DMS153 treated with DMSO at 0.1 percent for 48 hours (cell line): ENCODE data around the gene IMMP2L.
"Not testable (repeated sequence)": the region's sequence is repeated elsewhere in the genome, so short reads cannot be mapped to it uniquely, and the experiment has no call there.

Experiments used
- DNase-seq: peaks from one replicate; lab custom pipeline; 2025; ENCODE audit not compliant: unreplicated experiment; lab: John Stamatoyannopoulos, UW

The IMMP2L gene

GRCh38 chr7:111083413-111083812 is 478.9 kb downstream of the IMMP2L start:
- DNase-seq = no peak

- DNase-seq = no peak
These were observed 479.9 kb downstream of the IMMP2L start for GRCh38 chr7:111082351-111082750.

DNA sequence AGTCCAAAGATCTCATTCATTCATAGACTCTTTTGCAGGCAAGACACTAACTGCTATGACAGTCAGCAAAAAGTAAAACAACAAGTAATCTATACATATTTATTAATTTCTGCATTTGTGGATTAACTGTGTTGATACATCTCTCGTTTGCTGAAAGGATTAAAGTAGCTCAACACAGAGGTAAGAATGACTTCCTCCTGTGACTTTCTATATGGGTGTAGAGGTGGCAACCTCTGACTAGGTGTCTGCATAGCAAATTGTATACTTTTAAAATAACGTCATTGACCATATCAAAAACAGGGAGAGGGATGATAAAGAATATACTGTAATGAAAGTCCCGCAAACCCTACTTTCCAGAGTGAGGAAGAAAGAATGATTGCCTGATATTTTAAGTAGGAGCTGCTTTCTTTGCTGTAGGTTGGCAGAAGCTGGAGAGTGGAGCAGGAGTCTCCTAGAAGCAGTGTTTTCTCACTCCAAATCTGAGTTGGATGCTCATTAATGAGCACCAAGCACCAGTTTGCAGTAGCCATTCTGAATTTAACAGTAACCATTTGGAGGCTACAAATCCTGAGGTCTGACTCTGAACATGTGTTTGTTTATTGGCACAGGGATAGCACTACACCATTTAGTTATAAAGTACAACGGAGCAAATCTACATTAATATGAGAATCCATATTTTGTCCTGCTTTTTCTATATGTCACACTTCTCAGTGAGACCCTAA is 480.6 kb downstream of the IMMP2L start:
- no peak for DNase-seq

GRCh38 chr7:111080495-111081105 is 481.7 kb downstream of the IMMP2L start:
- no peak for DNase-seq

GRCh38 chr7:111077001-111077400 is 485.3 kb downstream of the IMMP2L start:
- no peak for DNase-seq

- DNase-seq = no peak
These were observed 486.1 kb downstream of the IMMP2L start for GRCh38 chr7:111076205-111076604.

GRCh38 chr7:111075498-111075897 is 486.8 kb downstream of the IMMP2L start:
- no peak for DNase-seq

DNA sequence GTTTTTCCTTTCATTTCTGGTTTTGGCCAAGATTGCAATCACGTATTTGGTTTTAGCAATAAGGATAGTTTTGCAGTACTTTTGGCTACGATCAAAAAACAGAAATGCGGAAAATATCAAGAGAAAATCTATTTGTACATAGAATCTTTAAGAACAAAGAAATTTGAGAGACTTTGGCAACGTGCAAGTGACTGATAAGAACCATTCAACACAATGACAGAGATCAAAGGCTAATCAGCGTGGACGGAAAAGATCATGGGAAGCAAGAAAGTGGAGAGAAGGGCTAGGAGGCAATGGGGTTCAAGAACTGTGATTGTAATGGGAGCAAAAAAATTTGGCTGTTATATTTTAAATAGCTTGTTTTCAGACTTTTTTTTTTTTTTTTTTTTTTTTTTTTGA is 487.5 kb downstream of the IMMP2L start:
- DNase-seq = no peak

DNA sequence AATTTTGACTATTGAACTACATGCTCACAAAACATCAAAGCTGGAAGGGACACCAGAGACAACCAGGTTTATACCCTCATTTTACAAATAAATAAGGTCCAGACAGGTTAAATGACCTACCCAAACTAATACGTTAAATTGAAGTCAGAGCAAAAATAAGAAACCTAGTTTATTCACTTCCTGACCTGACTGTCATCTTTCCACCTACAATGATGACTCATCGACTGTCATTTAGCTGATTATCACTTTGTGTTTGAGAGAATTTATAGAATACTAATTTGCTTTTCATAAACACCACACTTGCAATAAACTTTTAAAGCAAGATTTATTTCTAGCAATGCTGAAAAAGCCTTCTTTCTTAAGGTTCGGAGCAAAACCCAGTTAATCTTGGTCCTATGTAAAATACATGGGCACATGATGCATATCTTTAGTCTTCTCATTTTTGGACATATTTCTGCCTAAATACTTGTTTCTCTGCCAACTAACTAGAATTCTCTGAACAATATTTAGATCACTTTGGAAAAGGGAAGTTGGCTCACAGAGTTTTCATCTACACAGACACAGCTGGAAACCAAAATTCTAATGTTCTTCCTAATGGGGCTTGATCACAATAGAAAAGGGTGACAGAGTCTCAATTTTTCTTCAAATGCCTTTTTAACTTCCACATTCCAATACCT is 488.1 kb downstream of the IMMP2L start:
- no peak for DNase-seq

GRCh38 chr7:111072658-111073057 is 489.6 kb downstream of the IMMP2L start:
- DNase-seq = not testable (repeated sequence)

DNA sequence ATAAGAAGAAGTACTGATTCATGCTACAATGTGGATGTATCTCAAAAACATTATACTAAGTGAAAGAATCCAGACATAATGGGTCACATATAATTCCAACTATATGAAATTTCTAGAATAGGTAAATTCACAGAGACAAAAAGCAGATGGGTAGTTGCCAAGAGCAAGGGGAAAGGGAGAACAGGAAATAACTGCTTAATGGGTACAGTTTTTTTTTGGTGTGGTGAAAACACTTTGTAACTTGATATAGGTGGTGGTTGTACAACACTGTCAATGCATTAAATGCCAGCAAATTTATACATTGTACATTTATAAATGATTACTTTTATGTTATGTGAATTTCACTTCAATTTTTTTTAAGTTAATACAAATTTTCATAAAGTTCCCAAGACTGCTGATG is 490.7 kb downstream of the IMMP2L start:
- DNase-seq = no peak

- DNase-seq = no peak
These were observed 493.7 kb downstream of the IMMP2L start for GRCh38 chr7:111068618-111069017.

- no peak for DNase-seq
These were observed 494.6 kb downstream of the IMMP2L start for GRCh38 chr7:111067682-111068081.

DNA sequence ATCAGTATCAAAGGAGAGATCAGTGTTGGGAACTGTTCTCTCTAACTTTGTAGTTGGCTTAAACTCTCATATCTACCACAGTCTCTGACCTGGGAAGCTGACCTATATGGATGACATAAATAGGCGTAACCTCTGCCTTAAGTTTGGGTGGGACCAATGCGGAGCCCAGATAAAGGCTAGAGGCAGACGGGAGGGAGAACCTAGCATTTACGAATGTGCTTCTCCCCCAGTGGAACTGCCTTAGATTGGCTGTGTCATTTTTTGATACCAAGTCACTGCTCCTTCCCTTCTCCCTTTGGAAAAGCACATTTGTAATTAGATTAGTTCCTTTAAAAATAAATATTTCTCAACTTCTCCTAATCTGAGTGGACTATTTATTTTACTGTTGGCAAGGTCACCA is 495.0 kb downstream of the IMMP2L start:
- DNase-seq = no peak

- no peak for DNase-seq
These were observed 499.1 kb downstream of the IMMP2L start for GRCh38 chr7:111063166-111063565.

- DNase-seq = no peak
These were observed 502.5 kb downstream of the IMMP2L start for GRCh38 chr7:111059833-111060232.

GRCh38 chr7:111057066-111057465 is 505.2 kb downstream of the IMMP2L start:
- DNase-seq = no peak

- DNase-seq = no peak
These were observed 505.9 kb downstream of the IMMP2L start for GRCh38 chr7:111056371-111056770.

DNA sequence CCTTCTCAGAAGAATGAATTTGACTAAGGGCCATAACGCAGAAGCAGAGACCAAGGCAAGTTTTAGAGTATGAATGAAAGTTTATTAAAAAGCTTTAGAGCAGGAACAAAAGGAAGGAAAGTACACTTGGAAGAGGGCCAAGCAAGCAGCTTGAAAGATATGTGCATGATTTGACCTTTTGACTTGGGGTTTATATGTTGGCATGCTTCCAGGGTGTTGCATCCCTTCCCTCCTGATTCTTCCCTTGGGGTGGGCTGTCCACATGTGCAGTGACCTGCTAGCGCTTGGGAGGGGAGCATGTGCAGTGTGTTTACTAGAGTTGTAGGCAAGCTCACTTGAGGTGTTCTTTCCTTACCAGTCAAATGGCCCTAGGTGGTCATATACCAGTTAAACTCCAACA is 509.3 kb downstream of the IMMP2L start:
- no peak for DNase-seq

DNA sequence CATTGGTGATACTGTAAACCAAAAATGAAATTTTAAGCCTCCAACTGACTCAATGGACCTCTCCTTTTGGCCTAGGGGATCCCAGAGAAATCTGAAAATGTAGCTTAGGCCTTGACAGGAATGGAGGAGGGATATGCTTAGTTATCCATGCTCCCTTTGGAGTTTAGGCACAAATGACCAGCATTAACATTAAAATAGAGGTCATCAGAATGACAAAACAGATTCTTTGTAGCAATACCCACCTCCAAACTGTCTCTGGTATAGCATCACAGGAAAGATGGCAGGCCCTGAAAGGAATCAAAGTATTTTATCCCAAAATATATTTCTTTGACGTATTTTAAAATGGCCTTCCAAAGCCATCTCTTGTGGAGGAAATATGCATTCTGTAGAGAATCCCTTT is 510.5 kb downstream of the IMMP2L start:
- DNase-seq = no peak

GRCh38 chr7:111050875-111051416 is 511.3 kb downstream of the IMMP2L start:
- no peak for DNase-seq
